ENCODE measurements around the gene DIP2C.

DIP2C gene

DNA sequence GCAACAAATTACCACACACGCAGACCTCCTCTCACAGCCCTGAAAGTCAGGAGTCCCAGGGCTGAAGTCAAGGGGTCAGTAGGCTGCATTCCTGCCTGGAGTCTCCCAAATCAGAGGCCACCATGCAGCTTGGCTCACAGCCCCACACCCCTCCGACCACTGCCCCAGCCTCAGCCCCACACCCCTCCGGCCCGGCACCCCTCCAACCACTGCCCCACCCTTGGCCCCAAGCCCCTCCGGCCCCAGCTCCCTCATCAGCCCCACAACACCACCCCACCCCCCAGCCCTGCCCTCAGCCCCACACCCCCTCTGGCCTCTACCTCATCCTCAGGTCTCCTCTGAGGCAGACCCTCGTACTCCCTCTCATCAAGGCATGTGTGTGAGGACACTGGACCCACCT is 85.7 kb downstream of the DIP2C start:
- Histone ChIP-seq H3K4ac (ENCODE audit: low read depth, low read length) (no peak overlapping the region), H4K5ac (ENCODE audit: low read length) (no peak overlapping the region), H2BK15ac (replicated peaks; ENCODE audit: low read depth) (no peak overlapping the region), H3K79me2 (ENCODE audit: control insufficient read depth, insufficient read depth, low read length) (no peaks in the 10 kb centered on the region), H3K27ac (ENCODE audit: low read depth, low read length) (no peak overlapping the region), H2BK120ac (ENCODE audit: low read depth, low read length) (no peak overlapping the region), H3K4me3 (ENCODE audit: low read length) (no peak overlapping the region), H3K36me3 (ENCODE audit: control insufficient read depth, insufficient read depth, low read length) (no peaks in the 10 kb centered on the region), H3K4me1 (ENCODE audit: control insufficient read depth, low read depth, low read length) (peaks cover 9% of the 10 kb centered on the region), H3K18ac (ENCODE audit: low read length) (no peak overlapping the region), H3K4me2 (ENCODE audit: low read length) (no peak overlapping the region), H3K23ac (ENCODE audit: low read length) (no peak overlapping the region), H3K79me1 (ENCODE audit: low read length) (peaks cover 8% of the 10 kb centered on the region), H2BK5ac (ENCODE audit: low read length) (no peak overlapping the region), H3K9ac (ENCODE audit: low read length) (no peak overlapping the region), H3K56ac (ENCODE audit: low read length) (no peak overlapping the region), H2AK5ac (ENCODE audit: low read length) (no peak overlapping the region), H4K8ac (ENCODE audit: low read depth, low read length) (no peak overlapping the region), H3K27me3 (ENCODE audit: insufficient read depth, low read length, poor library complexity) (no peaks in the 10 kb centered on the region)
- DNase-seq = no peak
- WGBS (ENCODE audit: extremely low coverage, insufficient coverage, low lambda C conversion rate) = no CpG with 5 or more reads among the region's 6 CpGs

DNA sequence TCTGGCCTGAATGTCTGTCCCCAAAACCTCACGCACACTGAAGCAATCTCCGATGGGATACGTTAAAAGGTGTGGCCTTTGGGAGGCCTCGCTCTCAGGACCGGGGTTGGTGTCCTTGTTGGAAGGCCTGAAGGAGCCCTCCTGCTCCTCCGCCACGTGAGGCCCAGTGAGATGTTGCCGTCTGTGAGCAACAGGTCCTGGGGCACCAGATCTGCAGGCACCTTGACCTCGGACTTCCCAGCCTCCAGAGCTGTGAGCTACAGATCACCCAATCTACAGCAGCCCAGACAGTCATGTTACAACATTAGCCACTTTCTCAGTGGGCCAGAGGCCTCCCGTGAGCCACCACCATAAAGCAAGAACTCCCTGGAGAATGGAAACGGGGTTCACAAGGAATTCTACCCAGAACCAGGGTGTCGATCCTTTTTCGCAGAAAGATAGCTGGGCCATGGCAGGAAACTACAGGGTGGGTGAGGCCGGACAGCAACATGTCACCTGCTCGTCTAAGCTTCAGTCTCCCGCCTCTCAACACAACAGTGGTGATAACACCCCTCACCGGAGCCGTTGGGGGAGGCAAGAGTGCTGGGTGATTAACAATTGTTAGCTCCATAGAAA is 87.0 kb downstream of the DIP2C start:
- Histone ChIP-seq H3K79me1 (ENCODE audit: low read length) (peaks cover 8% of the 10 kb centered on the region), H3K27ac (ENCODE audit: low read depth, low read length) (no peak overlapping the region), H2BK120ac (ENCODE audit: low read depth, low read length) (no peak overlapping the region), H3K56ac (ENCODE audit: low read length) (no peak overlapping the region), H2AK5ac (ENCODE audit: low read length) (no peak overlapping the region), H4K8ac (ENCODE audit: low read depth, low read length) (no peak overlapping the region), H2BK5ac (ENCODE audit: low read length) (no peak overlapping the region), H3K9ac (ENCODE audit: low read length) (no peak overlapping the region), H3K4me2 (ENCODE audit: low read length) (no peak overlapping the region), H3K18ac (ENCODE audit: low read length) (no peak overlapping the region), H4K5ac (ENCODE audit: low read length) (no peak overlapping the region), H2BK15ac (replicated peaks; ENCODE audit: low read depth) (no peak overlapping the region), H3K27me3 (ENCODE audit: insufficient read depth, low read length, poor library complexity) (no peaks in the 10 kb centered on the region), H3K23ac (ENCODE audit: low read length) (no peak overlapping the region), H3K4me3 (ENCODE audit: low read length) (no peak overlapping the region), H3K4me1 (ENCODE audit: control insufficient read depth, low read depth, low read length) (peaks cover 13% of the 10 kb centered on the region), H3K36me3 (ENCODE audit: control insufficient read depth, insufficient read depth, low read length) (no peaks in the 10 kb centered on the region), H3K4ac (ENCODE audit: low read depth, low read length) (no peak overlapping the region), H3K79me2 (ENCODE audit: control insufficient read depth, insufficient read depth, low read length) (peaks cover 3% of the 10 kb centered on the region)
- no peak for DNase-seq
- WGBS (ENCODE audit: extremely low coverage, insufficient coverage, low lambda C conversion rate) = no CpG with 5 or more reads among the region's 18 CpGs

DNA sequence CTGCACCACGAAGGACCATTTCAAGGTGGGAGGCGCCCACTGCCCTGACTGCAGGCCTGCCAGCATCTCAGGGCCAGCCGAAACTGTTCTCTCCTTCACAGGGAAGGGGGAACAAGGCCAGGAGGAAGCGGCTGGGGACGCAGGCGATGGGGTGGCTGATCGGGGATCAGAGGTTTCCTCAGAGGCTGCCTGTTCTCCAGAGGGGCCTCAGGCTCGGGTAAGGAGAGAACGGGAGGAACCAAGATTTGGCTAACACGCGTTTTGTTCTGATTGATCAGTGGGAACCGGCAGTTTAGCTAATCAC is 87.9 kb downstream of the DIP2C start:
- no peak overlapping the region for H2BK5ac ChIP-seq (ENCODE audit: low read length)
- DNase-seq = no peak
- H3K27ac ChIP-seq (ENCODE audit: low read depth, low read length) = no peak overlapping the region
- H3K36me3 ChIP-seq (ENCODE audit: control insufficient read depth, insufficient read depth, low read length) = no peaks in the 10 kb centered on the region
- no peak overlapping the region for H3K4me3 ChIP-seq (ENCODE audit: low read length)
- H3K79me2 ChIP-seq (ENCODE audit: control insufficient read depth, insufficient read depth, low read length) = peaks cover 3% of the 10 kb centered on the region
- H3K18ac ChIP-seq (ENCODE audit: low read length) = no peak overlapping the region
- no peak overlapping the region for H3K4me2 ChIP-seq (ENCODE audit: low read length)
- no peak overlapping the region for H3K4ac ChIP-seq (ENCODE audit: low read depth, low read length)
- H3K56ac ChIP-seq (ENCODE audit: low read length) = no peak overlapping the region
- no peaks in the 10 kb centered on the region for H3K27me3 ChIP-seq (ENCODE audit: insufficient read depth, low read length, poor library complexity)
- H3K9ac ChIP-seq (ENCODE audit: low read length) = no peak overlapping the region
- no peak overlapping the region for H2BK120ac ChIP-seq (ENCODE audit: low read depth, low read length)
- H3K4me1 ChIP-seq (ENCODE audit: control insufficient read depth, low read depth, low read length) = peaks cover 13% of the 10 kb centered on the region
- peaks cover 8% of the 10 kb centered on the region for H3K79me1 ChIP-seq (ENCODE audit: low read length)
- H3K23ac ChIP-seq (ENCODE audit: low read length) = no peak overlapping the region
- H4K8ac ChIP-seq (ENCODE audit: low read depth, low read length) = no peak overlapping the region
- WGBS (ENCODE audit: extremely low coverage, insufficient coverage, low lambda C conversion rate) = no CpG with 5 or more reads among the region's 12 CpGs
- no peak overlapping the region for H2BK15ac ChIP-seq (replicated peaks; ENCODE audit: low read depth)
- H4K5ac ChIP-seq (ENCODE audit: low read length) = no peak overlapping the region
- H2AK5ac ChIP-seq (ENCODE audit: low read length) = no peak overlapping the region

DNA sequence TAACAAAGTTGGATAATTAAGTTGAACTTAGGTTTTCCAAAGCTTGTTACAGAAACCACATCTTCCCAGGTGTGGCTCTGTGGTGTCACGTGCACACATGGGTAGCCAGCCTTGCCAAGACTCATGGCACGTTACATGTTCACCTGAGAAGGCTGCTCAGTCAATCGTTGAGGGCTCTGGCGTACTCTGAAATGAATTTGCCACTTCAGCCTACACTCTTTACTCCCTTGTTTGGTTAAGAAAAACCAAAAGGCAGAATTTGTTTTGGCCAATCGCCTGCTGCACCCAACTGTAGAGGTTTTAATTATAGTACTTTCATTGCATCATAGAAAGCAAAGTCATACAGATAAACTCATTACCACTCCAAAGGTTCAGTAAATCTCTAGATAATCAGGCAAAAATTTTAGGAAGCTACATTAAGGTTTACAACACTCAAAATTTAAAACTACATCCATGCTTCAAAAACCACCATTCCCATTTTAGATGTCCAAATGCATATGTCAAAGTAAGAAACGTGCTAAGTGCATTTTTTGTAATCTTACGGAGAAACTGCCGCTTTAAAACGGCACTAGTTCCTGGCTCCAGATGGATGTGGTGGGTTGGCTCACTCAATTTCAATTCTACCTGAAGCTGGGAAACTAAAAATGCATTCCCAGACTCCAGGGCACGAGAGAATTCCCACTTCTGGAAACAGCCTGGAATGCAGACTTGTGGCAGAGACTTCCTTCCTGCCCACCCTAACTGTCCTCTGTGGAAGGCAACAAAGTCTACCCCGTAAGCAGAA is 88.4 kb downstream of the DIP2C start:
- no peak overlapping the region for H3K18ac ChIP-seq (ENCODE audit: low read length)

DNA sequence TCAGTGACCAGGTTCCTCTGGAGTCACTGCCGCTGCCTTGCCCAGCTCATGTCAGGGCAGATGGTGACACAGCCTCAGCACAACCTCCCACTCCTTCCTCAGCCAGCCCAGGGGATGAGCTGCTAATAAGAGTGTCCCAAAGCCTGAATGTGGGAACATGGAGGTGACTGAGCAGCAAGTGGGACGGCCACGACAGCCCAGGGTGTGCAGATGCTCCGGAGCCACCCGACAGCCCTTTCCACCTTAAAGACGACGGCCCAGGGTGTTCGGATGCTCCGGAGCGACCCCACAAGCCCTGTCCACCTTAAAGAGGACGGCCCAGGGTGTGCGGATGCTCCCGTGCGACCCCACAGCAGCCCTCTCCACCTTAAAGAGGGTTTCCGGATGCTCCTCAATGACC is 89.2 kb downstream of the DIP2C start:
- Histone ChIP-seq H3K27me3 (ENCODE audit: insufficient read depth, low read length, poor library complexity) (no peaks in the 10 kb centered on the region), H3K4me3 (ENCODE audit: low read length) (no peak overlapping the region), H3K36me3 (ENCODE audit: control insufficient read depth, insufficient read depth, low read length) (no peaks in the 10 kb centered on the region), H3K4me2 (ENCODE audit: low read length) (no peak overlapping the region), H2AK5ac (ENCODE audit: low read length) (no peak overlapping the region), H4K8ac (ENCODE audit: low read depth, low read length) (no peak overlapping the region), H3K79me1 (ENCODE audit: low read length) (peaks cover 8% of the 10 kb centered on the region), H4K5ac (ENCODE audit: low read length) (no peak overlapping the region), H2BK15ac (replicated peaks; ENCODE audit: low read depth) (no peak overlapping the region), H3K4ac (ENCODE audit: low read depth, low read length) (no peak overlapping the region), H3K18ac (ENCODE audit: low read length) (no peak overlapping the region), H3K56ac (ENCODE audit: low read length) (no peak overlapping the region), H3K9ac (ENCODE audit: low read length) (no peak overlapping the region), H3K23ac (ENCODE audit: low read length) (peak overlapping the region; percentile 31), H3K4me1 (ENCODE audit: control insufficient read depth, low read depth, low read length) (peaks cover 13% of the 10 kb centered on the region), H2BK5ac (ENCODE audit: low read length) (no peak overlapping the region), H2BK120ac (ENCODE audit: low read depth, low read length) (no peak overlapping the region), H3K79me2 (ENCODE audit: control insufficient read depth, insufficient read depth, low read length) (peaks cover 3% of the 10 kb centered on the region), H3K27ac (ENCODE audit: low read depth, low read length) (no peak overlapping the region)
- WGBS (ENCODE audit: extremely low coverage, insufficient coverage, low lambda C conversion rate) = no CpG with 5 or more reads among the region's 15 CpGs
- no peak for DNase-seq

More for the DNA sequence above, 88.4 kb downstream of the DIP2C start:
- Histone ChIP-seq H3K4ac (ENCODE audit: low read depth, low read length) (no peak overlapping the region), H3K56ac (ENCODE audit: low read length) (no peak overlapping the region), H2BK120ac (ENCODE audit: low read depth, low read length) (no peak overlapping the region), H2AK5ac (ENCODE audit: low read length) (no peak overlapping the region), H2BK15ac (replicated peaks; ENCODE audit: low read depth) (no peak overlapping the region), H3K4me1 (ENCODE audit: control insufficient read depth, low read depth, low read length) (peaks cover 13% of the 10 kb centered on the region), H4K8ac (ENCODE audit: low read depth, low read length) (no peak overlapping the region), H3K4me2 (ENCODE audit: low read length) (no peak overlapping the region), H3K27me3 (ENCODE audit: insufficient read depth, low read length, poor library complexity) (no peaks in the 10 kb centered on the region), H3K36me3 (ENCODE audit: control insufficient read depth, insufficient read depth, low read length) (no peaks in the 10 kb centered on the region), H3K79me1 (ENCODE audit: low read length) (peaks cover 8% of the 10 kb centered on the region), H3K23ac (ENCODE audit: low read length) (no peak overlapping the region), H2BK5ac (ENCODE audit: low read length) (no peak overlapping the region), H3K27ac (ENCODE audit: low read depth, low read length) (no peak overlapping the region), H4K5ac (ENCODE audit: low read length) (no peak overlapping the region), H3K9ac (ENCODE audit: low read length) (no peak overlapping the region), H3K79me2 (ENCODE audit: control insufficient read depth, insufficient read depth, low read length) (peaks cover 3% of the 10 kb centered on the region), H3K4me3 (ENCODE audit: low read length) (no peak overlapping the region)
- DNase-seq = no peak
- no CpG with 5 or more reads among the region's 11 CpGs for WGBS (ENCODE audit: extremely low coverage, insufficient coverage, low lambda C conversion rate)
